Right forelimb (tissue), 1 donor: ENCODE results near the gene PEPD.
A peak's percentile ranks its signal among the peaks of the same experiment; 100 is the strongest.
"Not testable (repeated sequence)": the region's sequence is repeated elsewhere in the genome, so short reads cannot be mapped to it uniquely, and the experiment has no call there.

Source experiments
- DNase-seq: peaks from one replicate; pipeline ENCODE4 v3.0.0-alpha.2; 2018

PEPD gene

DNA sequence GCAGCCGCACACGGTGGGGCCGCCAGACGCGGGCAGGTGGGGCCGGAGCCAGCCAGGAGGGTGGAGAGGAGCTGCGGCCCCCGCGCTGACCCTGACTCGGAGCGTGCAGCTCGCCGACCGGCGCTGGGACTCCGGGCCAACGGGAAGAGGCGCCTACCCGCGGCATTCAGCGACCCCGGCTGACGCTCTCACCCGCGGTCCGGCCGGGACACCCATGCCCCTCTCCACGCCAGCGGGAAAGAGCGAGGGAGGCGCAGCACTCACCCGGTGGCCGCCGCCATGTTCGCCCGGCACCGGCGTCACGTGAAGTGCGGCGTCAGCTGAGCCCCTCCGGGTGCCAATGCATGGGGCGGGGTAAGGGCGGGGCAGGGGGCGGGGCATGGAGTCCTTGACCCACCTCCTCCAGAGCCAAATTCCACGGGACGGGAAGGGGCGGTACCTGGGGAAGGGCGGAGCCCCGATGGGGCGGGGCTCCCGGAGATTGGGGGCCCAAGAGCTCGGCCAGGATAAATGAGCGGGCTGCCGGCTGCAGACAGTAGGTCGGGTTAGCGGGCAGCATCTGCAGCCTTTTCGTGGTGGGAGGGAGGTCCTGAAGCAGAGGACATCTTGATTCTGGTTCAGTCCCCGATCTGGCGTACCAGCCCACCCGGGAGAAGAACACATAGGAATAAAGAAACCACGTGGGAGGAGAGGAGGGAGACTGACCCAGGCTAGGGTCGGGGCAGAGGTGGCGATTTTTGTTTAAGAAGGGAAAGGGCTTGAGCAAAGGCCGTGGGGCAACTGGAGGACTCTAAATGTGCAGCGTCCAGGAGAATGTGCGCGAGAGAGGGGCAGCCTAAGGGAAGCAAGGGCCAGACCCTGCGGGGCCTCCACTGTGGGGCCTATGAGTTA, at the start of gene PEPD:
PEPD (minus strand) TSS at position 312 of the 891 bp plus-strand sequence; CDS start at position 281, 31 bp downstream.
- DNase-seq = peak; percentile 99

DNA sequence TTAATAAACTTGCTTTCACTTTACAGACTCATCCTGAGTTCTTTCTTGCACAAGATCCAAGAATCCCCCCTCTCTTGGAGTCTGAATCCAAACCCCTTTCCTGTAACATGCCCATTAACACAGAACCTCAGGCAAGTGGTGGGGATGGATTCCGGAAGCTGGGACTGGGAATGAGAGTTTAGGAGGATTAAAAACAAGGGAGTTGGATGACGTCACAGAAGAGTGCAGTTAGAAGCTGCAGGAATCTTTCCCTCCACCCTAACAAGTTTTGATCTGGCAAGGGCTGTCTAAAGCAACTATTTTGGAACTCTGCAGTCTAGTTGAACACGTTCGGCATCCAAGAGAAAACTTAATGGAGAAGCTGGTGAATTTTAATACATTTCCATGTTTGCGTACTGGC, 48.2 kb upstream of the PEPD start:
- no peak for DNase-seq

DNA sequence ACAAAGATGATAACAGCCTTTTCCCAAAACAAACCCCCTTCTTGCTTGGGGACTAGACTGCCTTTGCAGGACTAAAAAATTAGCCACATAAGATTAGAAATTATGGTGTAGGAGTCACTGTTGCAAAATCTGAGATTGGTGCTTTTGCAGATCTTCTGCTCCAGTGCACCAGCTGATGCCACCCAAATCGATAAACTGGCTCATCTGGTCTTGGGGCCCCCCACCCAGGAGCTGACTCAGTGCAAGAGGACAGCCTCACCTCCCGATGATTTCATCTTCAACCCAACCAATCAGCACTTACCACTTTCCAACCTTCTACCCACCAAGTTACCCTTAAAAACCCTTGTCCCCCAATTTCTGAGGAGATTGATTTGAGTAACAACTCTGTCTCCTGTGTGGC, 47.1 kb upstream of the PEPD start:
- no peak for DNase-seq

DNA sequence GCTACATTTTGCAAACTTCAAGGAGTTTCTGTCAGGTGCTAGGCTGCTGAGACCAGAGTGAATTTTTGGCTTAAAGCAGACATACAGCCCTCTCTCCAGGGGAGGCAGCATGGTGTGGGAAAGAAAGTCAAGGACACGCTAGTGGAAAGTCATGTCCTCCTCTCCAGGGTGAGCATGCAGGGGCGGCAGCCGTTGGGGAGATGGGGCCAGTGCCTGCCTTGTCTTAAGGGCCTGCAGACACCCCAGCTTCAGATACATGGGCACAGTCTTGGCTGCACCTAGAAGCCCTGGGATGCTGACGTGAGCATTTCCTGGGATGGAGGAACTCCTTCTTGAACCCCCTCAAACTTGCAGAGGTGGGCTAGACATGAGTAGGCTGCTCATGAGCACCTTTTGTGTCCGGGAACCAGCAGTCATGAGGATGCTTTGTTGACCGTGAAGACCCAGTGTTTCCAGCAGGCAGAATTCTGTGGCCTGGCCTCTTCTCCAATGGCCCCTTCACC, 43.3 kb upstream of the PEPD start:
- DNase-seq = no peak

GRCh38 chr19:33562636-33563035, 41.0 kb upstream of the PEPD start:
- no peak for DNase-seq

GRCh38 chr19:33561666-33562065, 40.1 kb upstream of the PEPD start:
- DNase-seq = not testable (repeated sequence)

GRCh38 chr19:33561261-33561660, 39.7 kb upstream of the PEPD start:
- no peak for DNase-seq

DNA sequence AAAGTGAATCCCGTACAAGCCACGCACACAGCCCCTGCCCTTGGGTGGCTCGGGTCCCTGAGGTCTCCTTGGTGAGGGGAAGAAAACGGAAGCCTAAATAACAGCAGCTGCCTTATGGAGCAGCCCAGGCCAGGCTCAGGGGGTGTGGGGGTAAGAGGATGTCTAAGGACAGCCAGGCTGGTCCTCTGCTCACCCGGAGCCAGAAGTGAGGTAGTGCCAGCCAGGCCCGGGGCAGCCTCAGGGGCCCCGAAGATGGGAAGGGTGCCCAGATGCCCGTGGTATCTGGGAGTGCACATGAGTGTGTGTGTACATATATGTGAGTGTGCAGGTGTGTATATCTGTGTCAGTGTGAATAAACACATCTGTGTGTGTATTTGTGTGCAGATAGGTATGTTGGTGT, 38.4 kb upstream of the PEPD start:
- no peak for DNase-seq

GRCh38 chr19:33558856-33559255, 37.3 kb upstream of the PEPD start:
- peak; percentile 65 for DNase-seq

DNA sequence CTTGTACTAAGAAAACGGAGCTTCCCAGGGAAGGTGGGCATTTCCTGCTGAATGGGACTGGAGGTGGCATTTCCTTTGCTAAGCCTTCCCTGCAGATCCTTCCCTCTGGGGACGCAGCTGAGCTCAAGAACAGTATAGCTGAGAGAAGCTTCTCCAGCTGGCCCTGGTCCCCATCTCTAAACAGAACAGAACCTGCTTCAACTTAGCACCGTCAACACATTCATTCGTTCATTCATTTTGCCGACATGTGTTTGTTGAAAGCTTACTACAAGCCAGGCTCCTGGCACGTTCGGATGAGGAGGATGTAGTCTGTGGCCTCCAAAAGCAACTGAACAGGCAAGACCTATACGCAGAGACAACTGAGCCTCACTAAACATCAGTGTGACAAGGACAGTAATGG, 36.6 kb upstream of the PEPD start:
- DNase-seq = no peak

DNA sequence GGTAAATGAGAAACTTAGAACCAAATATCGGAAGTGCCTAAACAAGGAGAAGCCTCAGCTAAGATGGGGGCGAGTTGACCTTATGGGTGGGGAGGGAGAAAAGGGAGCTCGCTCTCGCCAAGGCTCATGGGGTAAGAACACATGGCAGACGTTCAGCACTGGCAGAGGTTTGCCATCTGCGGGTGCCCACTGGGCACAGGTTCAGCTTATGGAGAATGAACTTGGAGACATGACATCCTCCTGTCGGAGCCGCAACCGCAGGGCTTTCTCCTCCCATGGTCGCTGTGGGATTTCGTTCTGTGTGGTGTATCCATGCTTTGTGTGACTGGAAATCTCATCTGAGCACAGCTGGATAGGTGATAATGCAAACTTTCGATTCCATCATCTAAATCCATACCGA, 36.1 kb upstream of the PEPD start:
- no peak for DNase-seq

DNA sequence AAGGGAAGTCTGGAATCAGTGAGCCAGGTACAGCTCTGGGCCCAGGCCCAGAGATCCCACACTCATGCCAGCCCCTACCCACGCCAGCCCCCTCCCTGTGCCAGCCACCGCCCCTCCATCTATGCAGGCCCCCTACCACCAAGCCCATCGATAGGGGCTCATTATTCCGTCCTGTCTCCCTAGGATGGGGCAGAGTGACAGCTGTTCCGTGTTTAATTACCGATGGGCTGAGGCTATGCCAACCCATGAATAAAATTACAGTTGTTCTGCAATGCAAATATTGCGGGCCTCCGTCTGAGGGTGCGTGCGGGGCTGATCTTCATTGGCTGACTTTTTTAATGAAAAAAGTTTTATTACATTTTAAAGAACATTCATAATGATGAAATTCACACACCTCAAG, 35.6 kb upstream of the PEPD start:
- no peak for DNase-seq

DNA sequence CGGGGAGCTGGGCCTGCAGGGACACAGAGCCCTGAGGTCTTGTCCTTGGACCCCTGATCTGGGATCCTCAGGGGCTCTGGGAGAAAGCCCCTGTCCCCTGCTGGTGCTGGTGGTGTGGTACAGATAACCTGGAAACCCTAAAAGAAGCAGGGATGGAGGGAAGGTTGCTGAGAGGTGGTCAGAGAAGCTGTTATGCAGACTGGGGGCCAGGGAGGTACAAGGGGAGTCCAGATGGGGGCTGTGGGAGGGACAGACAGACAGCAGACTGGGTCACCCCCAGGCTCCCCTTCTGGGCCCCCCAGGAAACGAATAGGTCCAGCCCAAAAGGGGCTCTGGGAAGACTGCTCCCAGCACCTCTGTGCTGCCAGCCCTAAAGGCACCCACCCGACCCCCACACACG, 34.7 kb upstream of the PEPD start:
- DNase-seq = no peak

DNA sequence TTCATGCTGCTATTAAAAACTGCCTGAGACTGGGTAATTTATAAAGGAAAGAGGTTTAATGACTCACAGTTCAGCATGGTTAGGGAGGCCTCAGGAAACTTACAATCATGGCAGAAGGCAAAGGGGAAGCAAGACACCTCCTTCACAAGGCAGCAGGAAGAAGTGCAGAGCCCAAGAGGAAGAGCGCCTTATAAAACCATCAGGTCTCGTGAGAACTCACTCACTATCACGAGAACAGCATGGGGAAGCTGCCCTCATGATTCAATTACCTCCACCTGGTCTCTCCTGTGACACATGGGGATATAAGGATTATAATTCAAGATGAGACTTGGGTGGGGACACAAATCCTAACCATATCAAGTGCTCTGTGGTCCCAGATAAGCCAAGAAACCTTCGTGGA, 34.1 kb upstream of the PEPD start:
- DNase-seq = not testable (repeated sequence)

DNA sequence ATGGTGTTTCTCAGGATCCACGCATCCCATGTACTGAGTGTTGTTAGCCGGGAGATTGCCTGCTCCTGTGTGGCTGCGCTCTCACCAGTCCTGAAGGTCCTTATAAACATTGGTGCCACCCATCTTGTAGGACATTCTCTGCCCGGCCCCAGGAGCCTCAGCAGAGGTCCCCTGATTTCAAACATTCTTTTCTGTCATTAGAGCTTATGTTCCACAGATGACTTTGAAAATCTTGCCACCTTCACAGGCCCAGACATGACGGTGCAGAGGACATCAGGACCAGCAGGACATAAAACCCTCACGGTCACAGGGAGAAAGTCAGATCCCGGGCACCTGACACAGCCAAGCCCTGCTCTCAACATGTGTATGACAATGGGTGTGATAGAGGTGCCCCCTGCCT, 33.2 kb upstream of the PEPD start:
- DNase-seq = no peak

DNA sequence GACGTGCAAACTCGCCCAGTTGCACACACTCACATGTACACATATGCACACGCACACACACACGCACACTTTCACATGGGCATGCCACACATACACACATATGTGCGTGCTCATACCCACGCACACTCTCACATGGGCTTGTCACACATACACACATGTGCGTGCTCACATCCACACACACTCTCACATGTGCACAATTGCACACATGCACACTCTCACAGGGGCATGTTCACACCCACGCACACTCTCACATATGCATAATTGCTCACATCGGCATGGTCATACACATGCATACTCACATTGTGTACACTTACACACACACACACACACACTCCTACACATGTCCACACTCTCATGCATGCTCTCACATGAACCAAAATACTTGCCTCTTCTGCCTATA, 32.8 kb upstream of the PEPD start:
- DNase-seq = no peak

GRCh38 chr19:33553530-33554310, 32.1 kb upstream of the PEPD start:
- no peak for DNase-seq

DNA sequence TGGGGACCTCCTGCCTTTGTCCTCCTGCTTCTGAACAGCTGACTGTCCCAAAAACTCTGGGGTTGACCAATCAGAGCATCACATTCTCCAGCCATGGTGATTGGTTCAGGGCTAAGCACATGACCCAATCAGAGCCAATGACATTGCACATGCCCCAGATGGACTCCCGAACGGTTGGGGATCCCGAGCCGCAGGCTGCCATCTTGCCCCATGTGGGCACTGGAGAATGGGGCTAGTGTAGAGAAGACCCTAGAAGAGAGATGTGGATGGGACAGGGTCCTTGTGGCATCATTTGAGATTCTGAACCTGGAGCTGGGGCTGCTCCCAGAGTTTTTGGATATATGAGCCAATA, 31.3 kb upstream of the PEPD start:
- no peak for DNase-seq

GRCh38 chr19:33552191-33552927, 30.8 kb upstream of the PEPD start:
- no peak for DNase-seq

DNA sequence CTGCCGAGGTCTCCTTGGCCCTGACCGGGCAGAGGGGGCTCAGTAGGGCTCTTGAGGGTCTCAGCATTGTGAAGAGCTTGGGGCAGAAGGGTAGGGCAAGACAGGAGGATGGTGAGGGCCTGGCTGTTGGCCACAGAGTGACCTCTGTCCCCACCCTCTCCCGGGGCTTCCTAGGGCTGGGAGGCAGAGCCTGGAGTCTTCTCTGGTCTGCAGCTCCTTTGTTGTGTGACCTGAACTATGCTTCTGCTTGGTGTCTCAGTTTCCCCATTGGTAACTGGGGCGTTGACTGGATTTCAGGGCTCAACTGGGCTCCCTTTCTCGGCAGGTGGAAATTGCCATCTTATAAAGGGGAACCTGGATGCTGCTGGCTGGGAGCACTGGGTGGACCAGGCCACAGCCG, 30.1 kb upstream of the PEPD start:
- no peak for DNase-seq

DNA sequence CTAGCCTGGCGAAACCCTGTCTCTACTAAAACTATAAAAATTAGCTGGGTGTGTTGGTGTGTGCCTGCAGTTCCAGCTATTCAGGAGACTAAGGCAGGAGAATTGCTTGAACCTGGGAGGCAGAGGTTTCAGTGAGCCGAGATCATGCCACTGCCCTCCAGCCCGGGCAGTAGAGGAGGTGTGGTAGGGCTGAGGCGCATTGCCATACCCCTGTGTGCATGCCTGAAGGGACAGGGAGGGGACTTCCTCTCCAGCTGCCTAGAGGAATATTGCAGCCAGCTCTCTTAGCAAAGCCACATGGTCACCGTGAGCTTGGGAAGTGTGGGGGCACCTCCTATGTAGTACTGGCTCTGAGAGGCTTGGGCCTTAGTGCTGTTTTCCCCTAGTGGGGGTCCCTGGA, 29.2 kb upstream of the PEPD start:
- no peak for DNase-seq

DNA sequence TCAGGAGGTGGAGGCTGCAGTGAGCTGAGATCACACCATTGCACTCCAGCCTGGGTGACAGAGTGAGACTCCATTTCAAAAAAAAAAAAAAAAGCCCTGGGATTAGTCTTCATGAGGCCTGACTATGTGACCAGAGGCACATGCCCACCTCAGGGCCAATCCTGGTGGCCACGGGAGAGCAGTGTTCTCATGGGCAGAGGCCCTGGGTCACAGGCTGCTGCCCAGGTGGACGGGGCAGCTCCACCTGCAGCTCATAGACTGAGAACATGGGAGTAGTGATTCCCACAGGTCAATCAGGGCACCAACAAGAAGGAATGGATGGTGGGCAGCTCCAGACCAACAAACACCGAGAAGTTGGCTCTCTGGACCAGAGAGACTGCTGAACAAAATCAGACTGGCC, 26.1 kb upstream of the PEPD start:
- no peak for DNase-seq

GRCh38 chr19:33546656-33547055, 25.1 kb upstream of the PEPD start:
- no peak for DNase-seq
